ENCODE measurements around the gene EFNA1.

DNA sequence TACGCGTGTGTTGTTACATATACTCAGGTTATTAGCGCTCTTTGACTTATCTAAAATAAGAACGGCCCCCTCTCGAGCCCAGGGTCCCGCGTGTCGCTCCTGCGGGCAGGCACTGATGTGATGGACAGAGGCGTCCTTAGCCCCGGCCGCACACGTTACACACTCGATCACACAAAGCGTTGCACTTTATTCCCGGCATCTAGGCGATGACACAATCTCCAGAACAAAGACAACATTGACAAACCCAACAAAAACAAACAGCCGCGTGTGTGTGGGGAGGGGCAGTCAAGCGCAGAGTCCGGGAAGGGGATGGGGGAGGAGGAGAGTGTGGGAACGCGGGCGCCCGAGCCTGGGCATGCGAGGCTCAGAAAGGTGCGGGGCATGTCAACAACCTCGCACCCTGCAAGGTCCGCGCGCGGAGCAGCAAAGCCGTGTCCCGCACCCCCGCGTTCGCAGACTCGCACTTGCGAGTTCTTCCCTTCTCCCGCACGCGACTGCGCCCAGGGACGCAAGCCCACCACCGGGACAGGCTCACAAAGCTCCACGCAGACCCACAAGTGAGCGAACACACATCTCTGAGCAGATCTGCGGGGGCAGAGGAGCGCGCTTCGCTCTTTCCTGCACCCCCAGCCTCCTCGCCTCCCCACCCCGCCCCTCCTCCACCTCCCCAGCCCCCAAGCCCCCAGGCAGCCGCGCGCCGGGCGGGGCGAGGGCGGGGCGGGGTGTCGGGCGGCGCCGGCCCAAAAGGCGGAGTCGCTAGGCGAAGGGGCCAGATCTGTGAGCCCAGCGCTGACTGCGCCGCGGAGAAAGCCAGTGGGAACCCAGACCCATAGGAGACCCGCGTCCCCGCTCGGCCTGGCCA is at the start of gene EFNA1:
- TF ChIP-seq POLR2A (IDR thresholded peaks at IDR 0.05; ENCODE audit: low read length) (no peak), GATA1 (IDR thresholded peaks at IDR 0.05; ENCODE audit: low read depth, low read length) (no peak)

All from erythroblast (primary cell).